ENCODE measurements around the gene KANSL3.
"Not testable (repeated sequence)": the region's sequence is repeated elsewhere in the genome, so short reads cannot be mapped to it uniquely, and the experiment has no call there.

KANSL3 gene

DNA sequence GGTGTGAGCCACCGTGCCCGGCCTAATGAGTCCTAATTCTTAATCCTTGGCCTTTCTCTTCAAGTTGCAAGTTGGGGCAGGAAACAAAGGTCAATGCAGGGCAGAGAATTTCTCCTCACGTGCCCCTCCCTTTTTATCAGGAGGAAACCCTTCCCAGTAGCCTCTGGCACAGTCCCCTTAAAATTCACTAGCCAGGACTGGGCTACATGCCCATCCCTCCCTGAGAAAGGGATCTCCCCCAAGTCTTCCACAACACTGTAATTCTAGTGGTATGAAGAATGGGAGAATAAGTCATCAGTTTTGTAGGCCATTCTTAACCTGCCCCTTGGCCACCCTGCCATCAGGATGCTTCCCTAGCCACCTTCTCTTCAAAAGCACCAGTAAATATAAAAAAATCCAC, 59.4 kb downstream of the KANSL3 start:
- no peak for DNase-seq
- no peak for TF ChIP-seq POLR2A (IDR thresholded peaks at IDR 0.05; ENCODE audit: low read length)
- TF ChIP-seq GATA1 (IDR thresholded peaks at IDR 0.05; ENCODE audit: low read depth, low read length) = no peak

DNA sequence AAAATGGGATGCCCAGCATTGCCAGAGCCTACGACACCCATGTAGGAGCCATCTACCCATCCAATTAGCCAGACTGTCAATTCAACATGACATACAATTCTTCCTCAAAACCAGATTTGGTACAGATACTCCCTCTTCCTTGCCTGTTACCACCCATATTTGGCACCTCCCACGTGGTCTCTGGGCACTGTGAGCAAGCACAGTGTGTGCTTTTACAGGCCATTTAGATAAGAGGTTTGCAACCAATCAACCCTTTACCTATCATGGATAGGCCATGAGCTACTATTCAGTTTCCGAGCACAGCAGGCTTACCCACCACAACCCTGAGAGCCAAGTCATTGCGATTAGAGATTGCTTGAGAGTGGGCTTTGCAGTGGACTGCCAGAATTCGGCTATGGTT, 60.6 kb downstream of the KANSL3 start:
- TF ChIP-seq POLR2A (IDR thresholded peaks at IDR 0.05; ENCODE audit: low read length) (no peak), GATA1 (IDR thresholded peaks at IDR 0.05; ENCODE audit: low read depth, low read length) (no peak)
- DNase-seq = no peak

GRCh38 chr2:96575785-96576456, 62.2 kb downstream of the KANSL3 start:
- no peak for DNase-seq

GRCh38 chr2:96574364-96574763, 63.7 kb downstream of the KANSL3 start:
- TF ChIP-seq GATA1 (IDR thresholded peaks at IDR 0.05; ENCODE audit: low read depth, low read length) = no peak
- TF ChIP-seq POLR2A (IDR thresholded peaks at IDR 0.05; ENCODE audit: low read length) = no peak
- DNase-seq = peak in 1 of 2 experiments; percentile 14

More at GRCh38 chr2:96575785-96576456, 62.2 kb downstream of the KANSL3 start:
- no peak for TF ChIP-seq GATA1 (IDR thresholded peaks at IDR 0.05; ENCODE audit: low read depth, low read length)
- no peak for TF ChIP-seq POLR2A (IDR thresholded peaks at IDR 0.05; ENCODE audit: low read length)

DNA sequence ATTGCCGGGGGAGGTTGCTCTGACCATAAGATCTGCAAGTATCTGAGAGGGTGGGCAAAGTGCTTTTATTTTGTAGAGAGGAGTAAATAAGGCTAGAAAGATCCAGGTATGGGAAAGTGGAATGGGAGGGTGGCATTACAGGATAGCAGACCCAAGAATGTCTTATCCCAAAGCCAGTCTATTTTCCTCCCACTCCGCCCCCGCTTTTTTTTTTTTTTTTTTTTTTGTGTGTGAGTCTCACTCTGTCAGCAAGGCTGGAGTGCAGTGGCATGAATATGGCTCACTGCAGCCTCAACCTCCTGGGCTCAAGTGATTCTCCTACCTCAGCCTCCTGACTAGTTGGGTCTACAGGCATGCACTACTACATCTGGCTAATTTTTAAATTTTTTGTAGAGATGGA, 70.0 kb downstream of the KANSL3 start:
- no peak for TF ChIP-seq POLR2A (IDR thresholded peaks at IDR 0.05; ENCODE audit: low read length)
- TF ChIP-seq GATA1 (IDR thresholded peaks at IDR 0.05; ENCODE audit: low read depth, low read length) = no peak
- no peak for DNase-seq

DNA sequence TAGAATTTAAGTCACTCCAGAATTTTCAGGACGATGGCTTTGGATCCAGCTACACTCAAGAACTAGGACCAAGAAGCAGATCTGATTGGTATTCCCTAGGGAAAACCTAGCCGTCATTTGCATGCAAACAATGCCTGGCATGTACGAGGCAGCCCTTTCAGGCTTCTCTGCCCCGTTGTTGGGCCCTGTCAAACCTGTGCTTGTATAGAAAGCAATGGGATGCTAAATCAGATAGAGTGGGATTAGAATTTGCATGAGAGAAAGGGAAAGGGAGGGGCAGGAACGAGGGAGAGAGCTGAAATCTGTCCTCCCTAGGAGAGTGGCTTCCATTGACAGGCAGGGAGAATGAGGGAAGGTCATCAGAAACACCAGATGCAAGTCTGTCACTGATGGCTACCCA, 73.0 kb downstream of the KANSL3 start:
- DNase-seq = no peak
- TF ChIP-seq POLR2A (IDR thresholded peaks at IDR 0.05; ENCODE audit: low read length) (no peak), GATA1 (IDR thresholded peaks at IDR 0.05; ENCODE audit: low read depth, low read length) (no peak)

- no peak for TF ChIP-seq GATA1 (IDR thresholded peaks at IDR 0.05; ENCODE audit: low read depth, low read length)
- TF ChIP-seq POLR2A (IDR thresholded peaks at IDR 0.05; ENCODE audit: low read length) = no peak
- no peak for DNase-seq
Observed at GRCh38 chr2:96564563-96564962, 73.5 kb downstream of the KANSL3 start.

GRCh38 chr2:96564026-96564425, 74.1 kb downstream of the KANSL3 start:
- DNase-seq = no peak
- no peak for TF ChIP-seq GATA1 (IDR thresholded peaks at IDR 0.05; ENCODE audit: low read depth, low read length)
- TF ChIP-seq POLR2A (IDR thresholded peaks at IDR 0.05; ENCODE audit: low read length) = no peak

DNA sequence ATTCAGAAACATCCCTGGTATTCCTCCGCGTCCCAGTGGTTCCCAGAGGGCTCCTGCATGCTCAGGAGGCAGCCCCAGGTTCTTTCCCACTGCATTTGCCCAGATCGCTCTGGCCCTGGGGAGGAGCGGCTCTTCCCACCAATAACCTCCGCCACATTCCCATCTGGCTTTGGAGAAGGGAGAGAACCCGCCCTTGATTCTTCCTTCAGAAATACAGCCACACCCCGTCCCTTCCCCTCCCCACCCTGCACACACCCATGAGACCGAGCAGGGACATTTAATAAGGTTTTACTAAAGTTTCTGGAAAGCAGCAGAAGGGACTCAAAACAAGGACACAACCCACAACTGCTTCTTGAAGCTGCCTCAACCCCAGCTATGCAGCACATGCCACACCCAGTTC, 79.6 kb downstream of the KANSL3 start:
- DNase-seq = no peak
- TF ChIP-seq POLR2A (IDR thresholded peaks at IDR 0.05; ENCODE audit: low read length) (no peak), GATA1 (IDR thresholded peaks at IDR 0.05; ENCODE audit: low read depth, low read length) (no peak)

DNA sequence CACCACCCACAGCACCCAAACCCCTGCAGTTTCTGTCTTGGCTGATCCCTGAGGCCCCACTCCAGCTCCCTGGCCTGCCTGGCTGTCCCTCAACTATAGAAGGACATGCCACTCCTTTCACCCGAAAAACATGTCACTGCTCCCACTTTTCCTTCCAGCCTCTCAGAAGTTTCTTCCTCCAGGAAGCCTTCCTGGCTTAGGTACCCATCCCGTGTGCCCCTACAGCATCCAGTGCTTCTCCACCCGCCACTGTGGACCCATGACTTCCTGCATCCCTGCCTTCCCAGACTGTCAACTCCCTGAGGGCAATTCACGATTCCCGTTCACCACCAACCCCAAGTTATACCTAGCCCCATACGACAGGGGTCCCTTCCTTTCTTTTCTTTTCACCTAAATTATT, 80.1 kb downstream of the KANSL3 start:
- DNase-seq = no peak
- TF ChIP-seq POLR2A (IDR thresholded peaks at IDR 0.05; ENCODE audit: low read length) (no peak), GATA1 (IDR thresholded peaks at IDR 0.05; ENCODE audit: low read depth, low read length) (no peak)

DNA sequence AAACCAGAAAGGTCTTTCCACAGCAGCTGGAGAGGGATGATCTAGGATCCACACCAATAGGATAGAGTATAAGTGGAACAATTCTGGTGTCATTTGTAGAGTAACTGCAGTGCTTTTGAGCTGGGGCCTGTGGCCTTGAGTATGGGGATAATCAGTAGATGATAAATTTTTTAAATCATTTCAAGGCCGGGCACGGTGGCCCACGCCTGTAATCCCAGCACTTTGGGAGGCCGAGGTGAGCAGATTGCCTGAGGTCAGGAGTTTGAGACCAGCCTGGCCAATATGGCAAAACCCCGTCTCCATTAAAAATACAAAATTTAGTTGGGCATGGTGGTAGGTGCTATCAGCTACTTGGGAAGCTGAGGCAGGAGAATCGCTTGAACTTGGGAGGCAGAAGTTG, 80.7 kb downstream of the KANSL3 start:
- not testable (repeated sequence) for DNase-seq

GRCh38 chr2:96556441-96557330, 81.4 kb downstream of the KANSL3 start:
- DNase-seq = peak; percentile 12 to 67
- TF ChIP-seq GATA1 (IDR thresholded peaks at IDR 0.05; ENCODE audit: low read depth, low read length) (no peak), POLR2A (IDR thresholded peaks at IDR 0.05; ENCODE audit: low read length) (no peak)

- TF ChIP-seq POLR2A (IDR thresholded peaks at IDR 0.05; ENCODE audit: low read length) (no peak), GATA1 (IDR thresholded peaks at IDR 0.05; ENCODE audit: low read depth, low read length) (no peak)
- DNase-seq = no peak
Observed at GRCh38 chr2:96555146-96555610, 82.9 kb downstream of the KANSL3 start.

- DNase-seq = peak; percentile 47 to 76
- TF ChIP-seq POLR2A (IDR thresholded peaks at IDR 0.05; ENCODE audit: low read length) = no peak
- no peak for TF ChIP-seq GATA1 (IDR thresholded peaks at IDR 0.05; ENCODE audit: low read depth, low read length)
Observed at GRCh38 chr2:96554293-96555145, 83.6 kb downstream of the KANSL3 start.

GRCh38 chr2:96553957-96554292, 84.2 kb downstream of the KANSL3 start:
- DNase-seq = not testable (repeated sequence)

All from erythroblast (primary cell).